Central memory CD8-positive, alpha-beta T cell (primary cell): ENCODE measurements around the gene PRTG.
"Not testable (repeated sequence)": the region's sequence is repeated elsewhere in the genome, so short reads cannot be mapped to it uniquely, and the experiment has no call there.

Source experiments
- ATAC-seq: fragments of 150-1000 bp; cut with Tn5 transposase; replicated peaks from 2 replicates; pipeline ENCODE4 v1.10.0; 2022; ENCODE audit warnings: mild to moderate bottlenecking, moderate FRiP score, moderate number of reproducible peaks; ENCODE audit not compliant: poor library complexity, severe bottlenecking; ENCODE audit errors: extremely low read depth
- DNase-seq, 2 donors: peaks; one replicate each; pipeline ENCODE4 v3.0.0; 2021; ENCODE audit warnings: low spot score in 2 of 2
- H3K27ac Mint-ChIP-seq: one replicate; pipeline ENCODE4 v1.8.0; 2022; ENCODE audit warnings: low read depth, mild to moderate bottlenecking, moderate library complexity, mixed read lengths
- H3K27me3 Mint-ChIP-seq: one replicate; pipeline ENCODE4 v1.8.0; 2022; ENCODE audit warnings: mixed read lengths
- H3K36me3 Mint-ChIP-seq: one replicate; pipeline ENCODE4 v1.8.0; 2022; ENCODE audit warnings: mild to moderate bottlenecking, moderate library complexity, mixed read lengths; ENCODE audit not compliant: insufficient read depth
- H3K4me1 Mint-ChIP-seq: one replicate; pipeline ENCODE4 v1.8.0; 2022; ENCODE audit warnings: mixed read lengths
- H3K4me3 Mint-ChIP-seq: one replicate; pipeline ENCODE4 v1.8.0; 2022; ENCODE audit warnings: mild to moderate bottlenecking, moderate library complexity, mixed read lengths
- H3K9me3 Mint-ChIP-seq: one replicate; pipeline ENCODE4 v1.8.0; 2022; ENCODE audit warnings: mixed read lengths

The PRTG gene, protein sequence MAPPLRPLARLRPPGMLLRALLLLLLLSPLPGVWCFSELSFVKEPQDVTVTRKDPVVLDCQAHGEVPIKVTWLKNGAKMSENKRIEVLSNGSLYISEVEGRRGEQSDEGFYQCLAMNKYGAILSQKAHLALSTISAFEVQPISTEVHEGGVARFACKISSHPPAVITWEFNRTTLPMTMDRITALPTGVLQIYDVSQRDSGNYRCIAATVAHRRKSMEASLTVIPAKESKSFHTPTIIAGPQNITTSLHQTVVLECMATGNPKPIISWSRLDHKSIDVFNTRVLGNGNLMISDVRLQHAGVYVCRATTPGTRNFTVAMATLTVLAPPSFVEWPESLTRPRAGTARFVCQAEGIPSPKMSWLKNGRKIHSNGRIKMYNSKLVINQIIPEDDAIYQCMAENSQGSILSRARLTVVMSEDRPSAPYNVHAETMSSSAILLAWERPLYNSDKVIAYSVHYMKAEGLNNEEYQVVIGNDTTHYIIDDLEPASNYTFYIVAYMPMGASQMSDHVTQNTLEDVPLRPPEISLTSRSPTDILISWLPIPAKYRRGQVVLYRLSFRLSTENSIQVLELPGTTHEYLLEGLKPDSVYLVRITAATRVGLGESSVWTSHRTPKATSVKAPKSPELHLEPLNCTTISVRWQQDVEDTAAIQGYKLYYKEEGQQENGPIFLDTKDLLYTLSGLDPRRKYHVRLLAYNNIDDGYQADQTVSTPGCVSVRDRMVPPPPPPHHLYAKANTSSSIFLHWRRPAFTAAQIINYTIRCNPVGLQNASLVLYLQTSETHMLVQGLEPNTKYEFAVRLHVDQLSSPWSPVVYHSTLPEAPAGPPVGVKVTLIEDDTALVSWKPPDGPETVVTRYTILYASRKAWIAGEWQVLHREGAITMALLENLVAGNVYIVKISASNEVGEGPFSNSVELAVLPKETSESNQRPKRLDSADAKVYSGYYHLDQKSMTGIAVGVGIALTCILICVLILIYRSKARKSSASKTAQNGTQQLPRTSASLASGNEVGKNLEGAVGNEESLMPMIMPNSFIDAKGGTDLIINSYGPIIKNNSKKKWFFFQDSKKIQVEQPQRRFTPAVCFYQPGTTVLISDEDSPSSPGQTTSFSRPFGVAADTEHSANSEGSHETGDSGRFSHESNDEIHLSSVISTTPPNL

GRCh38 chr15:55742927-55743728 lies at the start of gene PRTG:
PRTG (minus strand) TSS chr15:55743152; CDS start chr15:55742931, 221 bp downstream.
- Mint-ChIP-seq H3K9me3 (no peaks in the 10 kb centered on the region), H3K4me1 (no peaks in the 10 kb centered on the region), H3K36me3 (no peaks in the 10 kb centered on the region), H3K27ac (no peak within 1 kb of the TSS), H3K4me3 (peak within 1 kb of the TSS; percentile 62), H3K27me3 (peaks cover 22% of the 10 kb centered on the region)
- no peak for DNase-seq
- ATAC-seq = no peak

- Mint-ChIP-seq H3K27me3 (peaks cover 25% of the 10 kb centered on the region), H3K27ac (no peak overlapping the region), H3K4me3 (no peak overlapping the region), H3K9me3 (no peaks in the 10 kb centered on the region), H3K4me1 (no peaks in the 10 kb centered on the region), H3K36me3 (no peaks in the 10 kb centered on the region)
- ATAC-seq (no peak), DNase-seq (no peak)
Observed at GRCh38 chr15:55791551-55792400, 48.8 kb upstream of the PRTG start.

DNA sequence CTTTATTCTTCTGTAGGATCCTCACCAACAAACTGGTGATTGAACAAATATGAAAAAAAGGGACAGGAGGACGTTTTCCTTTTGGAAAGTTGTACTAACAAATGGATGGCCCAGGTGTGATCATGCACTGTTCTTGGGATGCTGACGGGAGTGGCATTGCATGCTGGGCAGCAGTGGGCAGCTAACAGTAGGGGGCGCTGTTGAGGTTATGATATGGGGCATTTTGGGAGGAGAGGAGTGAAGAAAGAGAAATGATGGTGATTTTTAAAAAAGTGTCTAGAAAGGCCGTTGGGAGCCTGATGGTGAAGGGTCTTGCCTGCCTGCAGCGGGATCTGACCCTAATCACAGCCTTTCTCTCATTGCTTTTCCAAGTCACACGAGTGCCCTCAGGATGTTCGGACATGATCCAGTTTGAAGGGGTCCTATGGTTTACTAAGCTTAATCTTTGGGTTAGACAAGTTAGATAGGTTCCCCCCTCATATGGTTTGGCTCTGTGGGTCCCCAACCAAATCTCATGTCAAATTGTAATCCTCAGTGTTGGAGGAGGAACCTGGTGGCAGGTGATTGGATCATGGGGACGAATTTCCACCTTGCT lies 46.2 kb upstream of the PRTG start:
- peak in 1 of 2 donors; percentile 23 for DNase-seq
- H3K27me3 Mint-ChIP-seq = peaks cover 32% of the 10 kb centered on the region
- H3K27ac Mint-ChIP-seq = no peak overlapping the region
- no peaks in the 10 kb centered on the region for H3K9me3 Mint-ChIP-seq
- no peaks in the 10 kb centered on the region for H3K4me1 Mint-ChIP-seq
- no peak for ATAC-seq
- no peak overlapping the region for H3K4me3 Mint-ChIP-seq
- no peaks in the 10 kb centered on the region for H3K36me3 Mint-ChIP-seq

GRCh38 chr15:55786341-55786740 lies 43.4 kb upstream of the PRTG start:
- Mint-ChIP-seq H3K9me3 (no peaks in the 10 kb centered on the region), H3K36me3 (no peaks in the 10 kb centered on the region), H3K4me1 (no peaks in the 10 kb centered on the region), H3K27me3 (peaks cover 50% of the 10 kb centered on the region), H3K27ac (no peak overlapping the region), H3K4me3 (no peak overlapping the region)
- no peak for ATAC-seq
- no peak for DNase-seq

- not testable (repeated sequence) for ATAC-seq, H3K4me1 Mint-ChIP-seq, H3K36me3 Mint-ChIP-seq, H3K4me3 Mint-ChIP-seq, H3K9me3 Mint-ChIP-seq, DNase-seq, H3K27ac Mint-ChIP-seq
- peaks cover 51% of the 10 kb centered on the region for H3K27me3 Mint-ChIP-seq
Observed at GRCh38 chr15:55785593-55785992, 42.6 kb upstream of the PRTG start.

DNA sequence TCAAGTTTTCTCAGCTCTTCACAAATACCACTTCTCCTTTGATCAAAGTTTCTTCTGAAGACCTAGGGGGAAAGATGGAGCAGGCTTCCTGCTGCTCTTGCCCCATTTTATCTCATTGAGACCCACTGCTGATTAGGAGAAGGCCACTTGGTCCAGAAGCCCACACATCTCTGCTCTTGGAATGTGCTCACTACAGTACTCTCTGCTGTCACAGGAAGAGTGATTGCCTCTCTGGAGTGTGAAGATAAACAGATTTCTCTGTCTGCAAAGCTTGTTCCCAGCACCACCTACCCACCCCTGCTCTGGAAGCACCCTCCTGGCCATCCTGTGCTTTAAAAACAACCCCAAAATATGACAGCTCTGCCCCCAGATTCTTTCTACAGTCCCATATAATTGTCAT lies 41.3 kb upstream of the PRTG start:
- H3K27me3 Mint-ChIP-seq = peaks cover 64% of the 10 kb centered on the region
- no peaks in the 10 kb centered on the region for H3K9me3 Mint-ChIP-seq
- H3K36me3 Mint-ChIP-seq = no peaks in the 10 kb centered on the region
- no peak overlapping the region for H3K4me3 Mint-ChIP-seq
- DNase-seq (no peak), ATAC-seq (no peak)
- H3K27ac Mint-ChIP-seq = no peak overlapping the region
- H3K4me1 Mint-ChIP-seq = no peaks in the 10 kb centered on the region

- H3K4me1 Mint-ChIP-seq = no peaks in the 10 kb centered on the region
- ATAC-seq (no peak), DNase-seq (no peak)
Observed at GRCh38 chr15:55782901-55783300, 39.9 kb upstream of the PRTG start.

GRCh38 chr15:55780292-55780691 lies 37.3 kb upstream of the PRTG start:
- Mint-ChIP-seq H3K4me1 (no peaks in the 10 kb centered on the region), H3K9me3 (no peaks in the 10 kb centered on the region), H3K36me3 (peaks cover 2% of the 10 kb centered on the region), H3K27me3 (peaks cover 58% of the 10 kb centered on the region), H3K27ac (no peak overlapping the region), H3K4me3 (no peak overlapping the region)
- no peak for ATAC-seq
- DNase-seq = no peak

More at GRCh38 chr15:55782901-55783300, 39.9 kb upstream of the PRTG start:
- Mint-ChIP-seq H3K4me3 (no peak overlapping the region), H3K9me3 (no peaks in the 10 kb centered on the region), H3K27ac (no peak overlapping the region), H3K27me3 (peaks cover 75% of the 10 kb centered on the region), H3K36me3 (no peaks in the 10 kb centered on the region)

DNA sequence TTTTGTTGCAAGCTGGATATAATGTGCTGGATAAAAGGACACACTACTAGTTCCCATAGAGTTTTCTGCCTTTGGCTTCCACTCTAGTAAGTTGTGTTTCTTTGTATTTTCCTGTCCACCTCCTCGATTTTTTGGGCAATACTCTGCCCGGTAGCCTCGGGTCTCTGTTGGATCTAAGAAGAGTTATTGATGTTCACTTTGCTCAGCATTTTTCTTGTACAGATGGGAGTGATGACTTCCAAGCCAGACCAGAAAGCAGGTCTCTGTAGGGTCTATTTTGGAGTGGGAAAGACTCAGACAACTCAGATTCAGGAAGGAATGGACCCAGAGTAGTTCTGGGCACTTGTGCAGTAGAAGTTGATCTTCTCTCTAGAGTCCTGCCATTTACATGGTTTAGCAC lies 36.0 kb upstream of the PRTG start:
- peaks cover 2% of the 10 kb centered on the region for H3K36me3 Mint-ChIP-seq
- H3K27me3 Mint-ChIP-seq = peaks cover 49% of the 10 kb centered on the region
- DNase-seq = no peak
- H3K27ac Mint-ChIP-seq = no peak overlapping the region
- H3K4me3 Mint-ChIP-seq = no peak overlapping the region
- ATAC-seq = no peak
- no peaks in the 10 kb centered on the region for H3K4me1 Mint-ChIP-seq
- no peaks in the 10 kb centered on the region for H3K9me3 Mint-ChIP-seq

DNA sequence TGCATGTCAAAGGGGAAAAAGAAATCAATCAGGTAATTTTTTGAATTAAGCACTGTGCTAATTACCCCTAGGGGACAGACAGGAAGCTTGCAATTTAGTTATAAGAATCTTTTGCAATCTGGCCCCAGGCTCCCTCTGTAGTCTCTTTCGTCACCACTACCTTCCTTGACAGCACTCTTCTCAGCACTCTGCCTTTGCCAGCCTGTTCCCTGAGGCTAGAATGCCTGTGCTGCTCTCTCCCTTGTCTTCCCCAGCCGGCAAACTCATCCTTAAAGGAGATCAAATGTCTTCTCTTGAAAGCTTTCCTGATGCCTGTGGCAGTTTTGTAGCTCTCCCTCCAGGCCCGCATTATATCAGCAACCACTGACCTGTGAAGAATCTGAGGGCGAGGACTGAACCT lies 32.4 kb upstream of the PRTG start:
- H3K36me3 Mint-ChIP-seq = peaks cover 2% of the 10 kb centered on the region
- no peak for ATAC-seq
- peaks cover 46% of the 10 kb centered on the region for H3K27me3 Mint-ChIP-seq
- no peak overlapping the region for H3K27ac Mint-ChIP-seq
- DNase-seq = no peak
- no peaks in the 10 kb centered on the region for H3K4me1 Mint-ChIP-seq
- H3K9me3 Mint-ChIP-seq = no peaks in the 10 kb centered on the region
- no peak overlapping the region for H3K4me3 Mint-ChIP-seq
